SK-N-SH (cell line): ENCODE results near the gene MYO18B. TPM values are rescaled to one million over a fixed set of nuclear protein-coding genes. Genes with fewer than 3 reads are reported as not detected.

Experiments used
- CTCF ChIA-PET: fragments of 300-600, 350-600 bp; formaldehyde crosslinking; extraction: SDS; loops from one replicate; lab custom pipeline; 2021; lab: Yijun Ruan, JAX
- POLR2A ChIA-PET: fragments of 350-600 bp; sonication (Branson Sonifier 250); formaldehyde crosslinking; extraction: SDS; loops from one replicate; lab custom pipeline; 2020; ENCODE audit warnings: antibody characterized with exemption, inconsistent platforms; lab: Yijun Ruan, JAX
- DNase-seq: peaks from one replicate; pipeline ENCODE4 v3.0.0; 2012
- H2AFZ ChIP-seq: fragments of 200-600 bp; sonication (generic); 2 replicates; pipeline ENCODE4 v1.8.1; 2016; ENCODE audit warnings: antibody characterized with exemption, mild to moderate bottlenecking, low read depth
- H3F3A ChIP-seq: fragments of 200-600 bp; sonication (generic); replicated peaks from 2 replicates; pipeline ENCODE3; 2016; ENCODE audit warnings: antibody characterized with exemption, mild to moderate bottlenecking; ENCODE audit not compliant: insufficient read depth
- H3K27ac ChIP-seq, 2 experiments: fragments of 200-500 bp in 1 of 2; fragments of 200-600 bp in 1 of 2; sonication (Bioruptor generic) in 1 of 2; sonication (generic), shearing (Covaris generic) in 1 of 2; 2 replicates each; pipeline versions ENCODE4 v1.5.1 to v1.6.1; 2014 to 2016; ENCODE audit warnings: low read depth in 2 of 2, inconsistent platforms in 1 of 2, low read length in 1 of 2, mild to moderate bottlenecking in 1 of 2, mixed read lengths in 1 of 2
- H3K27me3 ChIP-seq: fragments of 200-600 bp; sonication (generic), shearing (Covaris generic); 2 replicates; pipeline ENCODE4 v1.6.1; 2016; ENCODE audit warnings: mixed run types; ENCODE audit not compliant: insufficient read depth
- H3K36me3 ChIP-seq, 2 experiments: fragments of 200-500 bp in 1 of 2; fragments of 200-600 bp in 1 of 2; sonication (Bioruptor generic) in 1 of 2; sonication (generic) in 1 of 2; replicated peaks in 1 of 2; 2 replicates each; pipeline versions ENCODE3 to v1.5.1; 2014 to 2016; ENCODE audit warnings: low read length in 1 of 2, mild to moderate bottlenecking in 1 of 2; ENCODE audit not compliant: insufficient read depth in 2 of 2, control insufficient read depth in 1 of 2
- H3K4me1 ChIP-seq, 2 experiments: fragments of 200-500 bp in 1 of 2; fragments of 200-600 bp in 1 of 2; sonication (Bioruptor generic) in 1 of 2; sonication (generic), shearing (Covaris generic) in 1 of 2; 2 replicates each; pipeline versions ENCODE4 v1.5.1 to v1.6.1; 2014 to 2016; ENCODE audit warnings: low read depth in 1 of 2, low read length in 1 of 2, mixed run types in 1 of 2; ENCODE audit not compliant: insufficient read depth in 2 of 2, control insufficient read depth in 1 of 2
- H3K4me2 ChIP-seq: fragments of 200-600 bp; sonication (generic), shearing (Covaris generic); 2 replicates; pipeline ENCODE4 v1.6.1; 2017; ENCODE audit warnings: mixed run types
- H3K4me3 ChIP-seq, 2 experiments: fragments of 200-500 bp in 1 of 2; fragments of 200-600 bp in 1 of 2; sonication (Bioruptor generic) in 1 of 2; sonication (generic), shearing (Covaris generic) in 1 of 2; 2 replicates each; pipeline versions ENCODE4 v1.5.1 to v1.8.1; 2014 to 2016; ENCODE audit warnings: low read depth in 2 of 2, inconsistent platforms in 1 of 2, low read length in 1 of 2, mild to moderate bottlenecking in 1 of 2, mixed read lengths in 1 of 2, moderate library complexity in 1 of 2
- H3K79me2 ChIP-seq: fragments of 200-600 bp; sonication (generic); 2 replicates; pipeline ENCODE4 v1.8.1; 2017; ENCODE audit warnings: mild to moderate bottlenecking; ENCODE audit not compliant: insufficient read depth
- H3K9ac ChIP-seq: fragments of 200-600 bp; sonication (generic); 2 replicates; pipeline ENCODE4 v1.6.1; 2017; ENCODE audit warnings: mixed run types
- H3K9me2 ChIP-seq: fragments of 200-600 bp; sonication (generic); 2 replicates; pipeline ENCODE4 v1.6.1; 2017; ENCODE audit warnings: mixed run types
- H3K9me3 ChIP-seq: fragments of 200-600 bp; sonication (generic); 2 replicates; pipeline ENCODE4 v1.6.1; 2017; ENCODE audit warnings: mixed run types, mild to moderate bottlenecking, moderate library complexity
- H4K20me1 ChIP-seq: fragments of 200-600 bp; sonication (generic); 2 replicates; pipeline ENCODE4 v1.6.1; 2017; ENCODE audit warnings: mild to moderate bottlenecking, mixed run types; ENCODE audit not compliant: insufficient read depth
- CHD2 ChIP-seq: fragments of 150-350 bp; IDR thresholded peaks from 2 replicates; pipeline ENCODE4 v1.6.1; 2018; ENCODE audit warnings: low read length; ENCODE audit not compliant: partially characterized antibody
- EZH2phosphoT487 ChIP-seq: fragments of 200-600 bp; sonication (generic); IDR thresholded peaks from 2 replicates; pipeline ENCODE4 v1.6.1; 2017; ENCODE audit warnings: low read depth, mixed run types, mild to moderate bottlenecking, antibody characterized with exemption, moderate library complexity, borderline replicate concordance
- FOSL2 ChIP-seq: IDR thresholded peaks from 2 replicates; pipeline ENCODE4 v1.4.0; 2012; ENCODE audit warnings: low read depth, mild to moderate bottlenecking, moderate library complexity, borderline replicate concordance
- FOXM1 ChIP-seq: IDR thresholded peaks from 2 replicates; pipeline ENCODE4 v1.4.0; 2012; ENCODE audit warnings: low read depth, mild to moderate bottlenecking
- GABPA ChIP-seq: IDR thresholded peaks from 2 replicates; pipeline ENCODE4 v1.4.0; 2012; ENCODE audit warnings: low read depth, mild to moderate bottlenecking
- GATA2 ChIP-seq: sonication (generic); formaldehyde crosslinking; IDR thresholded peaks from 2 replicates; pipeline ENCODE4 v1.5.0; 2020; ENCODE audit warnings: mild to moderate bottlenecking, missing genetic modification reagents
- MXI1 ChIP-seq: IDR thresholded peaks from 2 replicates; pipeline ENCODE4 v1.6.1; 2012; ENCODE audit warnings: mild to moderate bottlenecking, low read depth, low read length, improper control_type of control experiment
- NFIC ChIP-seq: IDR thresholded peaks from 2 replicates; pipeline ENCODE4 v1.4.0; 2012; ENCODE audit warnings: borderline replicate concordance
- NRF1 ChIP-seq: IDR thresholded peaks from 2 replicates; pipeline ENCODE4 v1.6.1; 2012; ENCODE audit warnings: low read depth, mild to moderate bottlenecking, low read length
- POLR2AphosphoS5 ChIP-seq: IDR thresholded peaks from 2 replicates; pipeline ENCODE4 v1.6.1; 2012; ENCODE audit warnings: low read depth, low read length
- RCOR1 ChIP-seq: fragments of 150-350 bp; IDR thresholded peaks from 2 replicates; pipeline ENCODE4 v1.6.1; 2017; ENCODE audit warnings: antibody characterized with exemption, low read length
- RFX5 ChIP-seq: IDR thresholded peaks from 2 replicates; pipeline ENCODE4 v1.6.1; 2012; ENCODE audit warnings: mild to moderate bottlenecking, improper control_type of control experiment, low read length
- SIN3A ChIP-seq: IDR thresholded peaks from 2 replicates; pipeline ENCODE4 v1.6.1; 2012; ENCODE audit warnings: low read depth, mild to moderate bottlenecking, low read length, moderate library complexity, borderline replicate concordance
- TAF1 ChIP-seq: IDR thresholded peaks from 2 replicates; pipeline ENCODE4 v1.6.1; 2012; ENCODE audit warnings: low read depth, mild to moderate bottlenecking, low read length, moderate library complexity, borderline replicate concordance
- TCF12 ChIP-seq: IDR thresholded peaks from 2 replicates; pipeline ENCODE4 v1.4.0; 2012
- TEAD4 ChIP-seq: IDR thresholded peaks from 2 replicates; pipeline ENCODE4 v1.4.0; 2012; ENCODE audit warnings: mild to moderate bottlenecking, borderline replicate concordance; ENCODE audit not compliant: insufficient read depth
- WGBS: methylation state at CpG from one replicate; pipeline ENCODE4 v1.1.6; 2017; ENCODE audit warnings: low lambda C conversion rate; 5-methylcytosine and 5-hydroxymethylcytosine counted together
- polyA plus RNA-seq, 3 experiments: library from polyadenylated mRNA; depleted of rRNA; stranded (reverse); fragments of >200 nt; gene quantifications; 2 replicates each; pipeline ENCODE4 v1.2.3, GENCODE V29; 2012
- TF ChIP-seq, protein P1 (sequence below): fragments of 150-350 bp; IDR thresholded peaks from 2 replicates; pipeline ENCODE4 v1.6.1; 2016; ENCODE audit warnings: mild to moderate bottlenecking, low read depth, low read length
- TF ChIP-seq, protein P2 (sequence below): fragments of 150-350 bp; IDR thresholded peaks from 2 replicates; pipeline ENCODE4 v1.6.1; 2017; ENCODE audit warnings: antibody characterized with exemption, low read length, low read depth, borderline replicate concordance
- TF ChIP-seq, protein P3 (sequence below): fragments of 200-600 bp; sonication (generic); IDR thresholded peaks from 2 replicates; pipeline ENCODE4 v1.6.1; 2017; ENCODE audit warnings: antibody characterized with exemption, mild to moderate bottlenecking, moderate library complexity

MYO18B gene
- polyA plus RNA-seq, 1 of the 3 experiments (the other 2 are of a cell fraction): 0.05 TPM

DNA sequence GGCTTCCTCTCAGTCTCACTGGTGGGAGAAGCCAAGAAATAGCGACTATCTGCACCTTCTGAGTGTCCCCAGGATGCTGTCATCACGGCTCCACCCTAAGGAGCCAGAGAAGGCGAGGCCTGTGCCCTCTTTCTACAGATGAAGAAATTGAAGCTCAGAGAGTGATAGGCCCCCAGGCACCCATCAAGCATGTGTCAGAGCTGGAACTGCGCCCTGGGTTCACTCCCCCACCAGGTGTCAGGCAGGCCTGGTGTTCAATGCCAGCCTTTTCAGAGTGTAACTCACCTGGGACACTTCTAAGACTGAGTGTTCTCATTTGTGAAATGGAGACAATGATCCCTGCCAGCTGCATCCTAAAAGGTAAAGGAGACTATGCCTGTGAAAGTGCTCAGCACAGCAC lies 299.9 kb downstream of the MYO18B start:
- H3K4me1 ChIP-seq: no peaks in the 10 kb centered on the region
- TF ChIP-seq, protein P1, sequence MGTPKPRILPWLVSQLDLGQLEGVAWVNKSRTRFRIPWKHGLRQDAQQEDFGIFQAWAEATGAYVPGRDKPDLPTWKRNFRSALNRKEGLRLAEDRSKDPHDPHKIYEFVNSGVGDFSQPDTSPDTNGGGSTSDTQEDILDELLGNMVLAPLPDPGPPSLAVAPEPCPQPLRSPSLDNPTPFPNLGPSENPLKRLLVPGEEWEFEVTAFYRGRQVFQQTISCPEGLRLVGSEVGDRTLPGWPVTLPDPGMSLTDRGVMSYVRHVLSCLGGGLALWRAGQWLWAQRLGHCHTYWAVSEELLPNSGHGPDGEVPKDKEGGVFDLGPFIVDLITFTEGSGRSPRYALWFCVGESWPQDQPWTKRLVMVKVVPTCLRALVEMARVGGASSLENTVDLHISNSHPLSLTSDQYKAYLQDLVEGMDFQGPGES: no peak
- TF ChIP-seq, protein P2, sequence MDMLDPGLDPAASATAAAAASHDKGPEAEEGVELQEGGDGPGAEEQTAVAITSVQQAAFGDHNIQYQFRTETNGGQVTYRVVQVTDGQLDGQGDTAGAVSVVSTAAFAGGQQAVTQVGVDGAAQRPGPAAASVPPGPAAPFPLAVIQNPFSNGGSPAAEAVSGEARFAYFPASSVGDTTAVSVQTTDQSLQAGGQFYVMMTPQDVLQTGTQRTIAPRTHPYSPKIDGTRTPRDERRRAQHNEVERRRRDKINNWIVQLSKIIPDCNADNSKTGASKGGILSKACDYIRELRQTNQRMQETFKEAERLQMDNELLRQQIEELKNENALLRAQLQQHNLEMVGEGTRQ: no peak
- TF ChIP-seq TAF1: no peak
- TF ChIP-seq TEAD4: no peak
- TF ChIP-seq, all 33 proteins: peak for 0
- POLR2A ChIA-PET: no interaction called here
- no peaks in the 10 kb centered on the region for H3K9me3 ChIP-seq
- WGBS: no CpG with 5 or more reads among the region's 4 CpGs
- no peak overlapping the region for H3K4me2 ChIP-seq
- DNase-seq: no peak
- H3K9ac ChIP-seq: no peak overlapping the region
- no peaks in the 10 kb centered on the region for H3K79me2 ChIP-seq
- no peaks in the 10 kb centered on the region for H3K9me2 ChIP-seq
- no peaks in the 10 kb centered on the region for H3K27me3 ChIP-seq
- H3K27ac ChIP-seq: no peak overlapping the region
- CTCF ChIA-PET: interaction anchor here (1.8 kb wide), 1 partner anchor 12 kb away, joined by 8 read pairs; no protein-coding TSS in a partner anchor
- no peak overlapping the region for H2AFZ ChIP-seq
- H3F3A ChIP-seq: no peaks in the 10 kb centered on the region
- no peak overlapping the region for H3K4me3 ChIP-seq
- no peaks in the 10 kb centered on the region for H4K20me1 ChIP-seq
- no peaks in the 10 kb centered on the region for H3K36me3 ChIP-seq

DNA sequence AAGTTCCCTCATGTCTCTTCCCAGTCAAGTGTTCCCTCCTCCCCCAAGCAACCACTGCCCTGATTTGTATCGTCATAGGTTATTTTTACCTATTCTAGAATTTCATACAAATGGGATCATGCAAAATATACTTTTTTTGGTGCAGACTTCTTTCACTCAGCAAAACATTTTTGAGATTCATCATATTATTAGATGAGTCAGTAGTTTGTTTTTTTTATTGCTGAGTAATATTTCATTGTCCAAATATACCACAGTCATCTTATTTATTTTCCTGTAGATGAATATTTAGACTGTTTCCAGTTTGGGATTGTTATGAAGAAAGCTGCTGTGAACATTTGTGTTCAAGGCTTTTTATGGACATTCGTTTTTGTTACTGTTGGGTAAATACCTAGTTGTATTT lies 301.0 kb downstream of the MYO18B start:
- no peak overlapping the region for H3K9ac ChIP-seq
- WGBS: 34% methylated on average over 2 of the region's 2 CpGs
- CTCF ChIA-PET: interaction anchor here (1.8 kb wide), 1 partner anchor 11 kb away, joined by 8 read pairs; no protein-coding TSS in a partner anchor

DNA sequence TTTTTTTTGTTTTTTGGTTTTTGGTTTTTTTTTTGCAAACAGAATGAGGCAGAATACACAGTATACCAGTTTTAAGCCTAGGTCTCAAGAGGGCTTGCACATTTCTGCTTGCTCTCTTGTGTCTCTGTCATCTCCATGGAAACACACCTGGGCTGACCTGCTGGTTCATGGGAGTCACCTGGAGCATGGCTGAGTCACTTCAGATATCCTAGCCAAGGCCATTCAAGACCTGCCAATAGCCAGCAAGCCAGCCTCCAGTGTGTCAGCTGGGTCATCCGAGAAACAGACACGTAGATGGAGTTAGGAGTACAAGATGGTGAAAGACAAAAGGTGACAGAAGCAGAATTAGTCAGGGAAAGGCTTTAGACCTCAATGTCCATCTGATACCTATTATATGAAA lies 303.1 kb downstream of the MYO18B start:
- H3K27ac ChIP-seq: no peak overlapping the region
- H3K36me3 ChIP-seq: no peaks in the 10 kb centered on the region
- ChIA-PET CTCF (no interaction called here), POLR2A (no interaction called here)
- H3K4me1 ChIP-seq: peaks cover 0 to under 1% of the 10 kb centered on the region in 2 experiments; a peak in 1 of 4 replicates
- H3K9me2 ChIP-seq: no peaks in the 10 kb centered on the region
- no peaks in the 10 kb centered on the region for H3F3A ChIP-seq
- H3K4me2 ChIP-seq: no peak overlapping the region
- no peak overlapping the region for H3K4me3 ChIP-seq
- H2AFZ ChIP-seq: no peak overlapping the region
- WGBS: 18% methylated on average over 2 of the region's 2 CpGs
- H3K9me3 ChIP-seq: no peaks in the 10 kb centered on the region
- H3K79me2 ChIP-seq: no peaks in the 10 kb centered on the region
- no peaks in the 10 kb centered on the region for H4K20me1 ChIP-seq
- no peak for DNase-seq
- H3K27me3 ChIP-seq: no peaks in the 10 kb centered on the region
- no peak overlapping the region for H3K9ac ChIP-seq
- TF ChIP-seq, protein P1: no peak
- no peak for TF ChIP-seq RCOR1
- no peak for TF ChIP-seq GABPA
- TF ChIP-seq EZH2phosphoT487: no peak
- no peak for TF ChIP-seq NRF1
- no peak for TF ChIP-seq MXI1
- no peak for TF ChIP-seq TAF1
- TF ChIP-seq, protein P3, sequence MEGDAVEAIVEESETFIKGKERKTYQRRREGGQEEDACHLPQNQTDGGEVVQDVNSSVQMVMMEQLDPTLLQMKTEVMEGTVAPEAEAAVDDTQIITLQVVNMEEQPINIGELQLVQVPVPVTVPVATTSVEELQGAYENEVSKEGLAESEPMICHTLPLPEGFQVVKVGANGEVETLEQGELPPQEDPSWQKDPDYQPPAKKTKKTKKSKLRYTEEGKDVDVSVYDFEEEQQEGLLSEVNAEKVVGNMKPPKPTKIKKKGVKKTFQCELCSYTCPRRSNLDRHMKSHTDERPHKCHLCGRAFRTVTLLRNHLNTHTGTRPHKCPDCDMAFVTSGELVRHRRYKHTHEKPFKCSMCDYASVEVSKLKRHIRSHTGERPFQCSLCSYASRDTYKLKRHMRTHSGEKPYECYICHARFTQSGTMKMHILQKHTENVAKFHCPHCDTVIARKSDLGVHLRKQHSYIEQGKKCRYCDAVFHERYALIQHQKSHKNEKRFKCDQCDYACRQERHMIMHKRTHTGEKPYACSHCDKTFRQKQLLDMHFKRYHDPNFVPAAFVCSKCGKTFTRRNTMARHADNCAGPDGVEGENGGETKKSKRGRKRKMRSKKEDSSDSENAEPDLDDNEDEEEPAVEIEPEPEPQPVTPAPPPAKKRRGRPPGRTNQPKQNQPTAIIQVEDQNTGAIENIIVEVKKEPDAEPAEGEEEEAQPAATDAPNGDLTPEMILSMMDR: no peak
- TF ChIP-seq NFIC: no peak
- TF ChIP-seq POLR2AphosphoS5: no peak
- no peak for TF ChIP-seq FOXM1
- TF ChIP-seq TEAD4: no peak

More for the DNA sequence above, 301.0 kb downstream of the MYO18B start:
- H2AFZ ChIP-seq: no peak overlapping the region
- H3K4me3 ChIP-seq: no peak overlapping the region
- H4K20me1 ChIP-seq: no peaks in the 10 kb centered on the region
- H3K9me2 ChIP-seq: no peaks in the 10 kb centered on the region
- no peak for DNase-seq
- no peaks in the 10 kb centered on the region for H3K27me3 ChIP-seq
- TF ChIP-seq RFX5 (no peak), GATA2 (no peak), CHD2 (no peak), TCF12 (no peak), FOSL2 (no peak), SIN3A (no peak)
- no peaks in the 10 kb centered on the region for H3K79me2 ChIP-seq
- H3K9me3 ChIP-seq: no peaks in the 10 kb centered on the region
- POLR2A ChIA-PET: no interaction called here
- H3K27ac ChIP-seq: no peak overlapping the region
- H3K4me2 ChIP-seq: no peak overlapping the region
- no peaks in the 10 kb centered on the region for H3F3A ChIP-seq
- H3K4me1 ChIP-seq: no peaks in the 10 kb centered on the region
- no peaks in the 10 kb centered on the region for H3K36me3 ChIP-seq
